Body of pancreas (tissue), 4 donors: ENCODE data around the gene KDELR1. TPM values are rescaled to one million over a fixed set of nuclear protein-coding genes. Genes with fewer than 3 reads are reported as not detected.
"Not testable (repeated sequence)": the region's sequence is repeated elsewhere in the genome, so short reads cannot be mapped to it uniquely, and the experiment has no call there.

ENCODE experiments used
- ATAC-seq: fragments of 150-250 bp; one replicate; pipeline ENCODE4 v1.9.1; 2016
- DNase-seq, 4 donors: peaks; one replicate each; pipeline ENCODE4 v3.0.0-alpha.2; 2019
- H3K27ac ChIP-seq, 4 donors: fragments of 200-600 bp; sonication (generic); 1 replicate in 3 of 4; 2 replicates in 1 of 4; pipeline versions ENCODE4 v1.5.1 to v1.6.1; 2016 to 2019; ENCODE audit warnings: mild to moderate bottlenecking in 1 of 4, mixed read lengths in 1 of 4, moderate library complexity in 1 of 4
- H3K27me3 ChIP-seq, 2 donors: fragments of 200-600 bp; sonication (generic); one replicate each; pipeline ENCODE4 v1.6.0; 2016; ENCODE audit warnings: mild to moderate bottlenecking in 1 of 2
- H3K36me3 ChIP-seq, 2 donors: fragments of 200-600 bp; sonication (generic); replicated peaks in 1 of 2; 2 replicates each; pipeline ENCODE4 v1.5.1; 2016; ENCODE audit warnings: low read depth in 2 of 2; ENCODE audit not compliant: insufficient read depth in 1 of 2
- H3K4me1 ChIP-seq: fragments of 200-600 bp; sonication (generic); one replicate; pipeline ENCODE4 v1.6.0; 2016
- H3K4me3 ChIP-seq, 2 donors: fragments of 200-600 bp; sonication (generic); 1 replicate in 1 of 2; 2 replicates in 1 of 2; pipeline ENCODE4 v1.5.1; 2016 to 2019
- H3K9me3 ChIP-seq, 3 donors: fragments of 200-600 bp; sonication (generic); 1 replicate in 2 of 3; 2 replicates in 1 of 3; pipeline ENCODE4 v1.5.1; 2016
- CTCF ChIP-seq, 7 experiments: fragments of 450-650 bp in 4 of 7; fragments of 200-600 bp in 3 of 7; sonication (generic) in 3 of 7; IDR thresholded peaks; one replicate each; pipeline ENCODE4 v1.5.1; 2016 to 2019; ENCODE audit warnings: antibody characterized with exemption in 7 of 7
- POLR2A ChIP-seq, 3 donors: fragments of 450-650 bp; IDR thresholded peaks; one replicate each; pipeline ENCODE4 v1.6.1; 2016; ENCODE audit warnings: antibody characterized with exemption in 3 of 3, mild to moderate bottlenecking in 2 of 3
- WGBS, 2 donors: methylation state at CpG; one replicate each; pipeline ENCODE4 v1.1.5; 2017; 5-methylcytosine and 5-hydroxymethylcytosine counted together
- intact Hi-C: fragments of 100-400 bp; cut with DNase I; formaldehyde crosslinking; loops from one replicate; pipeline ENCODE4 v1.15.1; 2023
- total RNA-seq, 2 donors: library from RNA; depleted of rRNA; stranded (reverse); fragments of >200 nt; gene quantifications; one replicate each; pipeline ENCODE4 v1.1.0, GENCODE V29; 2016

KDELR1 gene
- total RNA-seq, 2 donors from 2014 or later, result 47.5 to 51.4 TPM

- no peak for DNase-seq
- intact Hi-C loops, result no loop called here
- 80 to 82% methylated on average over 5 of the region's 5 CpGs for WGBS, 2 donors
- Histone ChIP-seq H3K36me3 (peaks cover 4 to 10% of the 10 kb centered on the region in 2 donors), H3K9me3 (no peaks in the 10 kb centered on the region), H3K27ac (no peak overlapping the region), H3K4me3 (no peak overlapping the region), H3K4me1 (no peaks in the 10 kb centered on the region), H3K27me3 (no peaks in the 10 kb centered on the region)
- ATAC-seq, result no peak
- no peak for TF ChIP-seq POLR2A (IDR thresholded peaks at IDR 0.05)
- no peak for TF ChIP-seq CTCF (IDR thresholded peaks at IDR 0.05)
Measured at GRCh38 chr19:48379058-48379457, 12.3 kb downstream of the KDELR1 start.

GRCh38 chr19:48378194-48378570 lies 13.2 kb downstream of the KDELR1 start:
- H3K36me3 ChIP-seq, result peaks cover 0 to 3% of the 10 kb centered on the region in 2 donors

DNA sequence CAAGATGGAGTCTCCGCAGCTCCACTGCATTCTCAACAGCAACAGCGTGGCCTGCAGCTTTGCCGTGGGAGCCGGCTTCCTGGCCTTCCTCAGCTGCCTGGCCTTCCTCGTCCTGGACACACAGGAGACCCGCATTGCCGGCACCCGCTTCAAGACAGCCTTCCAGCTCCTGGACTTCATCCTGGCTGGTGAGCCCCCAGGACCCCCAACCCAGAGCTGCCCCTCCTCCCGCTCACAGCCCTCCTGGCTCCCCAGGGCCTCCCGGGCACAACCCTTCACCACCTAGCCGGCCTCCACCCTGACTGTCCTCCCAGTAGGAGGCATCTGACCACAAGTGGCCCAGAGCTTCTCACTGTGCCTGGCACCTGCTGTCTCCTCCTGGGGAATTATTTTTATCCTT lies 17.8 kb downstream of the KDELR1 start:
- intact Hi-C loops, result no loop called here
- TF ChIP-seq CTCF (IDR thresholded peaks at IDR 0.05) (no peak), POLR2A (IDR thresholded peaks at IDR 0.05) (no peak)
- 85 to 89% methylated on average over 8 to 10 of the region's 11 CpGs for WGBS, 2 donors
- H3K36me3 ChIP-seq, result no peaks in the 10 kb centered on the region
- no peak overlapping the region for H3K27ac ChIP-seq
- ATAC-seq, result no peak
- no peak for DNase-seq
- peaks cover 7% of the 10 kb centered on the region for H3K4me1 ChIP-seq
- no peak overlapping the region for H3K4me3 ChIP-seq
- no peaks in the 10 kb centered on the region for H3K27me3 ChIP-seq
- H3K9me3 ChIP-seq, result no peaks in the 10 kb centered on the region

More at GRCh38 chr19:48378194-48378570, 13.2 kb downstream of the KDELR1 start:
- no peaks in the 10 kb centered on the region for H3K4me1 ChIP-seq
- H3K27me3 ChIP-seq, result no peaks in the 10 kb centered on the region
- H3K27ac ChIP-seq, result no peak overlapping the region
- WGBS, 2 donors, result 85 to 87% methylated on average over 10 of the region's 10 CpGs
- H3K9me3 ChIP-seq, result no peaks in the 10 kb centered on the region
- intact Hi-C loops, result no loop called here
- TF ChIP-seq POLR2A (IDR thresholded peaks at IDR 0.05) (no peak), CTCF (IDR thresholded peaks at IDR 0.05) (no peak)
- no peak overlapping the region for H3K4me3 ChIP-seq
- no peak for ATAC-seq
- DNase-seq, result no peak

DNA sequence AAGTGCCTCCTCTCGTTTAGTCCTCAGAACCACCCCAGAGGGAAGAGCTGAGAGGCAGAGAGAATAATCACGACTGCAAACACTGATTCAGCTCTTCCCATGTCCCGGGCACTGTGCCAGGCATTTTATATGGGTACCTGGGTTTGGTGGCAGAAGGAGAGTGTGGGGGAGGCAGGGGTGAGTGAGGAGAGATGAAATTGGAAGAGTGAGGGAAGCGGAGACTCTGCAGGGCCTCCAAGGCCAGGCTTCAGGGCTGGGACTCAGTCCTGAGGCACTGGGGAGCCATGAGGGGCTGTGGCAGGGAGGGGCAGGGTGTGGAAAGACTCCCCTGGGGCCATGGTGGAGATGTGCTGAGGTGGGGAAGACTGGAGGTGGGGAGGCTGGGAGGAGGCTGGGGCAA lies 18.4 kb downstream of the KDELR1 start:
- intact Hi-C loops, result no loop called here
- Histone ChIP-seq H3K36me3 (no peaks in the 10 kb centered on the region), H3K27ac (no peak overlapping the region), H3K4me1 (peaks cover 12% of the 10 kb centered on the region), H3K4me3 (no peak overlapping the region), H3K27me3 (no peaks in the 10 kb centered on the region), H3K9me3 (no peaks in the 10 kb centered on the region)
- ATAC-seq (no peak), DNase-seq (peak in 3 of 4 donors; percentile 57 to 62 (median 62))
- no peak for TF ChIP-seq POLR2A (IDR thresholded peaks at IDR 0.05)
- no peak for TF ChIP-seq CTCF (IDR thresholded peaks at IDR 0.05)
- 57 to 58% methylated on average over 4 of the region's 4 CpGs for WGBS, 2 donors

GRCh38 chr19:48371771-48372170 lies 19.6 kb downstream of the KDELR1 start:
- WGBS, 2 donors, result 85 to 95% methylated on average over 5 of the region's 5 CpGs
- DNase-seq, H3K27ac ChIP-seq, H3K4me3 ChIP-seq, H3K9me3 ChIP-seq, H3K27me3 ChIP-seq, intact Hi-C loops, H3K36me3 ChIP-seq, ATAC-seq: not testable (repeated sequence)
- H3K4me1 ChIP-seq, result peaks cover 17% of the 10 kb centered on the region
